NCI-H2171 (cell line): ENCODE results near the gene VDR.

Source experiments
- DNase-seq: peaks from one replicate; lab custom pipeline; 2025; lab: John Stamatoyannopoulos, UW

The VDR gene

GRCh38 chr12:47795121-47795813, 109.5 kb downstream of the VDR start:
- DNase-seq, result no peak

GRCh38 chr12:47794679-47795078, 110.1 kb downstream of the VDR start:
- DNase-seq, result no peak

- no peak for DNase-seq
These were observed 111.6 kb downstream of the VDR start for GRCh38 chr12:47793015-47793681.

GRCh38 chr12:47791874-47792273, 112.9 kb downstream of the VDR start:
- no peak for DNase-seq
